Upper lobe of left lung (tissue), 6 donors: Measurements from ENCODE around the gene TAF11L10. TPM values are rescaled to one million over a fixed set of nuclear protein-coding genes. Genes with fewer than 3 reads are reported as not detected.
"Not testable (repeated sequence)": the region's sequence is repeated elsewhere in the genome, so short reads cannot be mapped to it uniquely, and the experiment has no call there.

Experiments used
- ATAC-seq, 2 donors: fragments of 200-7000 bp; cut with Tn5 transposase; one replicate each; pipeline ENCODE4 v1.9.1; 2022; ENCODE audit warnings: mild to moderate bottlenecking in 2 of 2, moderate library complexity in 2 of 2; ENCODE audit not compliant: low FRiP score in 2 of 2
- DNase-seq, 2 donors: peaks; one replicate each; pipeline ENCODE4 v3.0.0-alpha.2; 2019 to 2020
- H3K27ac ChIP-seq, 4 donors: fragments of 200-600 bp; sonication (generic); one replicate each; pipeline ENCODE4 v1.5.1; 2016 to 2019
- H3K27me3 ChIP-seq, 4 donors: fragments of 200-600 bp; sonication (generic); one replicate each; pipeline ENCODE4 v1.5.1; 2017 to 2019
- H3K36me3 ChIP-seq, 4 donors: fragments of 200-600 bp; sonication (generic); one replicate each; pipeline ENCODE4 v1.5.1; 2016 to 2019
- H3K4me1 ChIP-seq, 4 donors: fragments of 200-600 bp; sonication (generic); one replicate each; pipeline ENCODE4 v1.5.1; 2018 to 2019
- H3K4me3 ChIP-seq, 4 donors: fragments of 200-600 bp; sonication (generic); one replicate each; pipeline ENCODE4 v1.5.1; 2017 to 2019; ENCODE audit warnings: mild to moderate bottlenecking in 2 of 4, moderate library complexity in 1 of 4
- H3K9me3 ChIP-seq, 4 donors: fragments of 200-600 bp; sonication (generic); one replicate each; pipeline ENCODE4 v1.5.1; 2018 to 2019
- EP300 ChIP-seq, 4 donors: sonication (generic); formaldehyde crosslinking; IDR thresholded peaks; one replicate each; pipeline ENCODE4 v1.5.1; 2017; ENCODE audit warnings: antibody characterized with exemption in 4 of 4, control low read depth in 2 of 4
- POLR2A ChIP-seq, 4 donors: fragments of 450-650 bp; IDR thresholded peaks; one replicate each; pipeline ENCODE4 v1.5.1; 2016 to 2017; ENCODE audit warnings: antibody characterized with exemption in 4 of 4, mild to moderate bottlenecking in 2 of 4
- POLR2AphosphoS5 ChIP-seq, 2 donors: sonication (generic); formaldehyde crosslinking; IDR thresholded peaks; one replicate each; pipeline ENCODE4 v1.5.1; 2017; ENCODE audit warnings: antibody characterized with exemption in 2 of 2
- WGBS, 2 donors: methylation state at CpG; one replicate each; pipeline ENCODE4 v1.1.5; 2017 to 2018; 5-methylcytosine and 5-hydroxymethylcytosine counted together
- total RNA-seq, 6 donors: library from RNA; depleted of rRNA in 4 of 6; stranded (reverse); fragments of >200 nt in 4 of 6; gene quantifications; one replicate each; pipeline versions ENCODE4 v1.1.0 to v1.2.1, GENCODE V29; 2016 to 2021
- TF ChIP-seq, protein P1 (sequence below), 6 experiments: fragments of 450-650 bp in 4 of 6; fragments of 200-600 bp in 2 of 6; sonication (generic) in 2 of 6; IDR thresholded peaks; one replicate each; pipeline ENCODE4 v1.5.1; 2016 to 2019; ENCODE audit warnings: antibody characterized with exemption in 6 of 6
- donor health status: DM: no; HTN: no; CAD: no; lungs with moderate emphysema.
- donor health status: DM: no; HTN: yes; CAD: no; lungs with severe emphysema.

Gene TAF11L10
- total RNA-seq, 6 donors from 2014 or later: not detected

DNA sequence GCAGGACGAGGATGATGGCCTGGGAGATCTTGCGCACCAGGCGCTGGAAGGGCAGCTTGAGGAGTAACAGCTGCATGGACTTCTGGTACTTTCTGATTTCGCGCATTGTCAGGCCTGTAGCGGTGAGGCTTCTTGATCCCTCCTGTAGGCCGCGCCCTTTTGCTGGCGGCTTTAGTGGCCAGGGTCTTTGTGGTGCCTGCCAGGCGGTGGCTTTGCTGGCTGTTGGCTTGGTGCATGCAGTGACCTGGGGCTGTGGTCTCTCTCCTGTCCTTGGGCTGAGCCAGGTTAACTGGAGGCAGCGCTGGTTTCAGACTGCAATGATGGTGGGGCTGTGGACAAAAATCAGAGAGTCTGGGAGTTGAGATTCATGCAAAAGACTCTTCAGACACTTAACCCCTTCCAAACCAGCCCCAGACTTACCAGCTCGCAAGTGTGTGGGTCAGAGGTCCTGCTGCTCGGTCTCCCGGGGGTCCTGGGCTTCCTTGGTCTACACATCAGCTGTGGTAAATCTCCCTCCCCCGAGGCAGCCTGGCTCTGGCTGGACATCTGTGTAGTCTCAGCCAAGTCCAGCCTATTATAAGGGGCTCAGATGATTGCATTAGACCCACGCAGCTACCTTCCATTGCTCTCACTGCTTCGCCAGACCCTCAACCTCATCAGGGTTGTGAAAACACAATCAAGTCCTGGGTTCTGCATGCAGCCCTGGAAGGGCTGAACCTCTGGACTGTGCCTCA, 17.4 kb upstream of the TAF11L10 start:
- Histone ChIP-seq H3K36me3 (no peaks in the 10 kb centered on the region), H3K4me1 (no peaks in the 10 kb centered on the region), H3K27ac (no peak overlapping the region), H3K9me3 (no peaks in the 10 kb centered on the region), H3K27me3 (no peaks in the 10 kb centered on the region), H3K4me3 (no peak overlapping the region)
- peak in 1 of 2 donors; percentile 42 for DNase-seq
- TF ChIP-seq, protein P1, sequence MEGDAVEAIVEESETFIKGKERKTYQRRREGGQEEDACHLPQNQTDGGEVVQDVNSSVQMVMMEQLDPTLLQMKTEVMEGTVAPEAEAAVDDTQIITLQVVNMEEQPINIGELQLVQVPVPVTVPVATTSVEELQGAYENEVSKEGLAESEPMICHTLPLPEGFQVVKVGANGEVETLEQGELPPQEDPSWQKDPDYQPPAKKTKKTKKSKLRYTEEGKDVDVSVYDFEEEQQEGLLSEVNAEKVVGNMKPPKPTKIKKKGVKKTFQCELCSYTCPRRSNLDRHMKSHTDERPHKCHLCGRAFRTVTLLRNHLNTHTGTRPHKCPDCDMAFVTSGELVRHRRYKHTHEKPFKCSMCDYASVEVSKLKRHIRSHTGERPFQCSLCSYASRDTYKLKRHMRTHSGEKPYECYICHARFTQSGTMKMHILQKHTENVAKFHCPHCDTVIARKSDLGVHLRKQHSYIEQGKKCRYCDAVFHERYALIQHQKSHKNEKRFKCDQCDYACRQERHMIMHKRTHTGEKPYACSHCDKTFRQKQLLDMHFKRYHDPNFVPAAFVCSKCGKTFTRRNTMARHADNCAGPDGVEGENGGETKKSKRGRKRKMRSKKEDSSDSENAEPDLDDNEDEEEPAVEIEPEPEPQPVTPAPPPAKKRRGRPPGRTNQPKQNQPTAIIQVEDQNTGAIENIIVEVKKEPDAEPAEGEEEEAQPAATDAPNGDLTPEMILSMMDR (IDR thresholded peaks at IDR 0.05): no peak
- no peak for TF ChIP-seq POLR2A (IDR thresholded peaks at IDR 0.05)
- TF ChIP-seq POLR2AphosphoS5 (IDR thresholded peaks at IDR 0.05): no peak
- no peak for TF ChIP-seq EP300 (IDR thresholded peaks at IDR 0.05)
- no peak for ATAC-seq
- 92 to 95% methylated on average over 11 to 17 of the region's 17 CpGs for WGBS, 2 donors

DNA sequence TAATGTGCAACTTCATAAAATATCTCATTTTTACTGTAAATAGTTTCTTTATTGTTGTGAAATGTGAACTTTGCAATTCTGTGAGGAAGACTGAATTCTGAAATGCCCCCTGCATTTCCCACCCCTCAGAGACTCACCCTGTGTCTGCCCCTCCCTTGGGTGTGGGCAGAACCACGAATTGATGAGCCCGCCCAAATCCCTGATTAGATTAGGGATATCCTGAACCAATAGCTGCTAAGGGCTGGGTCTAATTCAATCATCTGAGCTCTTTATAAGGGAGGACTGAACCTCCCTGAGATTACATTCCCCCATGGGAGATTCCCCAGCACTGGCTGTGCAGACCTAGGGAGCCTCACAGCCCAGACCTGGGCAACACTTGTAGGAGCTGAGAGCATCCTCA, 12.5 kb upstream of the TAF11L10 start, which contains the start of gene TAF11L12:
TAF11L12 (plus strand) TSS at position 301 of the 400 bp plus-strand sequence.
- not testable (repeated sequence) for H3K4me3 ChIP-seq

DNA sequence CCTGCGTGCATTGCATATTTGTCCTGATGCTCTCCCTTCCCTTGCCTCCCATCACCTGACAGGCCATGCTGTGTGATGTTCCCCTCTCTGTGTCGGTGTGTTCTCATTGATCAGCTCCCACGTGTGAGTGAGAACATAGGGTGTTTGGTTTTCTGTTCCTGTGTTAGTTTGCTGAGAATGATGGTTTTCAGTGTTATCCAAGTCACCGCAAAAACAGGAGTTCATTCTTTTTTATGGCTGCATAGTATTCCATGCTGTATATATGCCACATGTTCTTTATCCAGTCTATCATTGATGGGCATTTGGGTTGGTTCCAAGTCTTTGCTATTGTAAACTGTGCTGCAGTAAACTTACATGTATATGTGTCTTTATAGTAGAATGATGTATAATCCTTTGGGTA, 9.8 kb upstream of the TAF11L10 start:
- not testable (repeated sequence) for H3K4me3 ChIP-seq, H3K27ac ChIP-seq, ATAC-seq, H3K9me3 ChIP-seq, H3K27me3 ChIP-seq, DNase-seq, H3K4me1 ChIP-seq, H3K36me3 ChIP-seq
- WGBS, 2 donors: 82 to 96% methylated on average over 4 of the region's 4 CpGs

More for the DNA sequence above, 12.5 kb upstream of the TAF11L10 start, which contains the start of gene TAF11L12:
- not testable (repeated sequence) for H3K36me3 ChIP-seq, H3K4me1 ChIP-seq, ATAC-seq, H3K27me3 ChIP-seq, DNase-seq, H3K9me3 ChIP-seq, H3K27ac ChIP-seq
- 81 to 83% methylated on average over 2 of the region's 2 CpGs for WGBS, 2 donors

DNA sequence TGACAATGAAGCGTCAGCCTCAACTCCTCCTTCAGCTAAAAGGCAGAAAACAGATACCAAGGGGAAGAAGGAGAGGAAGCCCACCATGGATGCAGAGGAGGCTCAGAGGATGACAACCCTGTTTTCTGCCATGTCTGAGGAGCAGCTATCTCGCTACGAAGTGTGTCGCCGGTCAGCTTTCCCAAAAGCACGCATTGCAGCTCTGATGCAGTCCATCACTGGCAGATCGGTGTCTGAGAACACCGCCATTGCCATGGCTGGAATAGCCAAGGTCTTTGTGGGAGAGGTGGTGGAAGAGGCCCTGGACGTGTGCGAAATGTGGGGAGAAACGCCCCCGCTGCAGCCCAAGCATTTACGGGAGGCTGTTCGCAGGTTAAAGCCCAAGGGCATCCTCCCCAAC, 7.3 kb upstream of the TAF11L10 start:
- H3K36me3 ChIP-seq: no peaks in the 10 kb centered on the region
- ATAC-seq (no peak), DNase-seq (no peak)
- no peaks in the 10 kb centered on the region for H3K4me1 ChIP-seq
- H3K4me3 ChIP-seq: no peak overlapping the region
- WGBS, 2 donors: 92% methylated on average over 14 of the region's 14 CpGs
- no peaks in the 10 kb centered on the region for H3K9me3 ChIP-seq
- no peak overlapping the region for H3K27ac ChIP-seq
- TF ChIP-seq POLR2AphosphoS5 (IDR thresholded peaks at IDR 0.05): no peak
- TF ChIP-seq, protein P1 (IDR thresholded peaks at IDR 0.05): no peak
- no peak for TF ChIP-seq EP300 (IDR thresholded peaks at IDR 0.05)
- TF ChIP-seq POLR2A (IDR thresholded peaks at IDR 0.05): no peak
- H3K27me3 ChIP-seq: no peaks in the 10 kb centered on the region

DNA sequence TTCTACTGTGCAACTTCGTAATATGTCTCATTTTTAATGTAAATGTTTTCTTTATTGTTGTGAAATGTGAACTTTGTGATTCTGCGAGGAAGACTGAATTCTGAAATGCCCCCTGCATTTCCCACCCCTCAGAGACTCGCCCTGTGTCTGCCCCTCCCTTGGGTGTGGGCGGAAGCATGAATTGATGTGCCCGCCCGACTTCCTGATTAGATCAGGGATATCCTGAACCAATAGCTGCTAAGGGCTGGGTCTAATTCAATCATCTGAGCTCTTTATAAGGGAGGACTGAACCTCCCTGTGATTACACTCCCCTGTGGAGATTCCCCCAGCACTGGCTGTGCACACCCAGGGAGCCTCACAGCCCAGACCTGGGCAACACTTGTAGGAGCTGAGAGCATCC, 6.3 kb upstream of the TAF11L10 start, which contains the start of gene TAF11L11:
TAF11L11 (plus strand) TSS at position 304 of the 400 bp plus-strand sequence.
- not testable (repeated sequence) for ATAC-seq, H3K27me3 ChIP-seq, H3K4me3 ChIP-seq, H3K27ac ChIP-seq, DNase-seq, H3K9me3 ChIP-seq, H3K4me1 ChIP-seq, H3K36me3 ChIP-seq
- 62 to 69% methylated on average over 6 of the region's 6 CpGs for WGBS, 2 donors

DNA sequence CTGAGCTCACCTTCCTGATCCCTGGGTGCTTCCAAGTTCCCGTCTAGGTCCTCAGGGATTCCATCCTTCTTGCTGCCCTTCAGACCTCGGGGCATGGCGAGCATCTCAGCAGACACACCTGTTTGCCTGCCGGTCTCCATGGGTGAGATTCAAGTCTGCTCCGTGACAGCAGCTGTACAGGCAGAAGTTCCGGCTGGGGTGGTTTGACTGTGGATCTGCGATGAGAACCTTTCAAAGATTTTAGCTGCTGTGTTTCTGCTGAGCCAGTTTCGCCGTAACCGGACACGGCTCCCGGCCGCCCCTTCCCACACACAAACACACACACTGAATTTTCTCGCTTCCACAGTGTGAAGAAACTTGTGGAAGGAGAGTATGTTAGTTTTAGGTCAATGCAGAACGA, 3.4 kb downstream of the TAF11L10 start, which contains the start of gene TAF11L9:
TAF11L9 (minus strand) TSS at position 140 of the 400 bp plus-strand sequence.
- not testable (repeated sequence) for H3K27me3 ChIP-seq, H3K36me3 ChIP-seq, H3K4me1 ChIP-seq, H3K4me3 ChIP-seq, H3K9me3 ChIP-seq, H3K27ac ChIP-seq, ATAC-seq
- WGBS, 2 donors: 91 to 94% methylated on average over 12 to 13 of the region's 15 CpGs
- peak in 1 of 2 donors; percentile 22 for DNase-seq

DNA sequence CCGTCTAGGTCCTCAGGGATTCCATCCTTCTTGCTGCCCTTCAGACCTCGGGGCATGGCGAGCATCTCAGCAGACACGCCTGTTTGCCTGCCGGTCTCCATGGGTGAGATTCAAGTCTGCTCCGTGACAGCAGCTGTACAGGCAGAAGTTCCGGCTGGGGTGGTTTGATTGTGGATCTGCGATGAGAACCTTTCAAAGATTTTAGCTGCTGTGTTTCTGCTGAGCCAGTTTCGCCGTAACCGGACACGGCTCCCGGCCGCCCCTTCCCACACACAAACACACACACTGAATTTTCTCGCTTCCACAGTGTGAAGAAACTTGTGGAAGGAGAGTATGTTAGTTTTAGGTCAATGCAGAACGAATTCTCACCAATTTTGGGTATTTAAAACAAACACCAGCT, 6.8 kb downstream of the TAF11L10 start, which contains the start of gene TAF11L8:
TAF11L8 (minus strand) TSS at position 101 of the 400 bp plus-strand sequence.
- not testable (repeated sequence) for H3K27me3 ChIP-seq, H3K4me3 ChIP-seq, H3K36me3 ChIP-seq, ATAC-seq, H3K4me1 ChIP-seq, H3K27ac ChIP-seq, DNase-seq, H3K9me3 ChIP-seq
- WGBS, 2 donors: no CpG with 5 or more reads among the region's 16 CpGs

DNA sequence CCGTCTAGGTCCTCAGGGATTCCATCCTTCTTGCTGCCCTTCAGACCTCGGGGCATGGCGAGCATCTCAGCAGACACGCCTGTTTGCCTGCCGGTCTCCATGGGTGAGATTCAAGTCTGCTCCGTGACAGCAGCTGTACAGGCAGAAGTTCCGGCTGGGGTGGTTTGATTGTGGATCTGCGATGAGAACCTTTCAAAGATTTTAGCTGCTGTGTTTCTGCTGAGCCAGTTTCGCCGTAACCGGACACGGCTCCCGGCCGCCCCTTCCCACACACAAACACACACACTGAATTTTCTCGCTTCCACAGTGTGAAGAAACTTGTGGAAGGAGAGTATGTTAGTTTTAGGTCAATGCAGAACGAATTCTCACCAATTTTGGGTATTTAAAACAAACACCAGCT, 12.0 kb downstream of the TAF11L10 start, which contains the start of gene TAF11L7:
TAF11L7 (minus strand) TSS at position 101 of the 400 bp plus-strand sequence.
- no CpG with 5 or more reads among the region's 16 CpGs for WGBS, 2 donors
- not testable (repeated sequence) for H3K9me3 ChIP-seq, H3K27ac ChIP-seq, H3K4me1 ChIP-seq, DNase-seq, H3K4me3 ChIP-seq, ATAC-seq, H3K27me3 ChIP-seq, H3K36me3 ChIP-seq
